Kidney epithelial cell (primary cell): ENCODE results near the gene BTLA. TPM values are rescaled to one million over a fixed set of nuclear protein-coding genes. Genes with fewer than 3 reads are reported as not detected.
A peak's percentile ranks its signal among the peaks of the same experiment; 100 is the strongest.
"Not testable (repeated sequence)": the region's sequence is repeated elsewhere in the genome, so short reads cannot be mapped to it uniquely, and the experiment has no call there.

Source experiments
- DNase-seq: peaks from one replicate; pipeline ENCODE4 v3.0.0-alpha.2; 2010; ENCODE audit warnings: low read depth
- H3K27me3 ChIP-seq: 2 replicates; pipeline ENCODE4 v1.6.0; 2011; ENCODE audit warnings: low read length; ENCODE audit not compliant: control insufficient read depth, insufficient read depth
- H3K36me3 ChIP-seq: 2 replicates; pipeline ENCODE4 v1.5.1; 2011; ENCODE audit warnings: low read length; ENCODE audit not compliant: control insufficient read depth, insufficient read depth
- H3K4me3 ChIP-seq: 2 replicates; pipeline ENCODE4 v1.5.1; 2011; ENCODE audit warnings: low read depth, mild to moderate bottlenecking, control low read depth, low read length
- CTCF ChIP-seq: IDR thresholded peaks from 2 replicates; pipeline ENCODE4 v1.5.1; 2011; ENCODE audit warnings: mild to moderate bottlenecking, moderate library complexity, low read length, control low read depth, inconsistent platforms; ENCODE audit not compliant: insufficient read depth, poor library complexity, severe bottlenecking
- total RNA-seq: library from RNA; depleted of rRNA; stranded (reverse); fragments of >200 nt; gene quantifications from 2 replicates; pipeline ENCODE4 v1.2.3, GENCODE V29; 2015

The BTLA gene, protein sequence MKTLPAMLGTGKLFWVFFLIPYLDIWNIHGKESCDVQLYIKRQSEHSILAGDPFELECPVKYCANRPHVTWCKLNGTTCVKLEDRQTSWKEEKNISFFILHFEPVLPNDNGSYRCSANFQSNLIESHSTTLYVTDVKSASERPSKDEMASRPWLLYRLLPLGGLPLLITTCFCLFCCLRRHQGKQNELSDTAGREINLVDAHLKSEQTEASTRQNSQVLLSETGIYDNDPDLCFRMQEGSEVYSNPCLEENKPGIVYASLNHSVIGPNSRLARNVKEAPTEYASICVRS
- not detected in 2 replicates for total RNA-seq

- no peaks in the 10 kb centered on the region for H3K36me3 ChIP-seq
- no peak for TF ChIP-seq CTCF
- no peak for DNase-seq
- no peaks in the 10 kb centered on the region for H3K27me3 ChIP-seq
- H3K4me3 ChIP-seq: no peak within 1 kb of the TSS
Measured at GRCh38 chr3:112498914-112499711, at the start of gene BTLA. BTLA (minus strand) TSS chr3:112499472; CDS start chr3:112499358, 114 bp downstream.

DNA sequence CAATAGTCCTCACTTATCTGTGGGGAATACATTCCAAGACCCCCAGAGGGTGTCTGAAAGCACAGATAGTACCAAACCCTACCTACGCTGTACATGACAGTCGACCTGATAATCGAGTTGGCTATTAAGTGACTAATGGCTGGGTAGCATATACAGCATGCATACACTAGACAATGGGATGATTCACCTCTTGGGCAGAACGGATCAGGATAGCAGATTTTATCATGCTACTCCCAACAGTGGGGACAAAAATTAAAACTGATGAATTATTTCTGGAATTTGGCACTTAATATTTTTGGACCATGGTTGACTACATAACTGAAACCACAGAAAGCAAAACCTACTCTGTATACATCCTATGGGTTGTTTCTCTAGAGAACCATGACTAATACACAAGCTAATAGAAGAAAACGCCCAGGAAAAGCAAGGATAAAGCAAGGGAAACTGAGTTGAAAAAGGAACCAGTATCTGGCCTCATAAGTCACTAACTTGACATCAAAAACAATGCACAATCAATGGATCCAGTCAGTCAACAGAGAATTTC, 47.0 kb upstream of the BTLA start:
- no peak for TF ChIP-seq CTCF
- Histone ChIP-seq H3K4me3 (no peak overlapping the region), H3K36me3 (no peaks in the 10 kb centered on the region), H3K27me3 (no peaks in the 10 kb centered on the region)
- DNase-seq: no peak

- no peak for TF ChIP-seq CTCF
- Histone ChIP-seq H3K36me3 (no peaks in the 10 kb centered on the region), H3K27me3 (no peaks in the 10 kb centered on the region), H3K4me3 (no peak overlapping the region)
- no peak for DNase-seq
Measured at GRCh38 chr3:112539825-112540650, 40.8 kb upstream of the BTLA start.

DNA sequence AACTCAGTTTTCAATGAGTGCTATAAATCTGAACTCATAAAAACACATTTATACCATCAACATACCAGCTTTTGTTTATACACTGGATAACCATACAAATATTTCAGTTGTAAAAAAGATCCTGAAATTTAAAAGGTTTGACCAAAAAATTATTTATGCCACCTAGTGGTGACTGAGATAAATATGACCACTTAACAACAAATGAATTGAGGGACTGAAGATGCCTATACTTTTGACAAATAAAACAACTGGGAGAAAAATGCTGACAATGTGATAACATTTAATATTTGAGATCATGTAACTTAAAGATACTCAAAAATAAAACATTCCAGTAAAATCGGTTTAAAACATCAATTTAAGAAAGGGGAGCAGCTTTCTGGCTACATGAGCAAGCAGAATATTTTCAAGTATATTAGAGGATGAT, 32.1 kb upstream of the BTLA start:
- no peaks in the 10 kb centered on the region for H3K27me3 ChIP-seq
- H3K36me3 ChIP-seq: no peaks in the 10 kb centered on the region
- no peak for DNase-seq
- H3K4me3 ChIP-seq: no peak overlapping the region
- peak; percentile 31 for TF ChIP-seq CTCF

GRCh38 chr3:112530573-112530972, 31.3 kb upstream of the BTLA start:
- Histone ChIP-seq H3K4me3 (no peak overlapping the region), H3K36me3 (no peaks in the 10 kb centered on the region), H3K27me3 (no peaks in the 10 kb centered on the region)
- no peak for TF ChIP-seq CTCF
- no peak for DNase-seq

DNA sequence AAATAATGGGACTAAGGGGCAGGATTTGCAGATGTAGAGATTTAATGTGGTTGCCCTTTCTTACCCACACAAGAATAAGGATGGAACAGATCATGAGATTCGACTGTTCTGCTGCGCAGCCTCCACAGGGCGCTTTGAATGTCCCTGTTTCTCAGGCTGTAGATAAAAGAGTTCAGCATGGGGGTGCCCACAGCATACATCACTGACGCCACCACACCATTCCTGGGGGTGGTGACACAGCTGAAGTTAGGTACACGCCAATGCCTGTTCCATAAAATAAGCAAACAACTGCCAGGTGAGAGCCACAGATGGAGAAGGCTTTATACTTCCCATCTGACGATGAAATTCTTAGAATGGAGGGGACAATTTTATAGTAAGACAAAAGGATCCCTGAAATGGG, 24.9 kb upstream of the BTLA start:
- not testable (repeated sequence) for DNase-seq, H3K4me3 ChIP-seq, H3K27me3 ChIP-seq, H3K36me3 ChIP-seq
